ENCODE measurements around the gene ATP1B1. TPM values are rescaled to one million over a fixed set of nuclear protein-coding genes. Genes with fewer than 3 reads are reported as not detected.

Gene ATP1B1
- total and polyA plus RNA-seq, 2 experiments from 2014 or later = 51.0 to 73.4 TPM

- no peaks in the 10 kb centered on the region for H3K4me1 ChIP-seq (ENCODE audit: insufficient read depth)
- peaks cover 17% of the 10 kb centered on the region for H3K9me2 ChIP-seq (ENCODE audit: insufficient read depth)
- H4K20me1 ChIP-seq (replicated peaks; ENCODE audit: insufficient read depth) = no peaks in the 10 kb centered on the region
- no peak overlapping the region for H3K4me2 ChIP-seq
- H3K27me3 ChIP-seq (ENCODE audit: insufficient read depth) = no peaks in the 10 kb centered on the region
- no peak overlapping the region for H3K27ac ChIP-seq (ENCODE audit: low read depth)
- peaks cover 4% of the 10 kb centered on the region for H3K9me3 Mint-ChIP-seq
- ATAC-seq = no peak
- H3K4me3 ChIP-seq = no peak overlapping the region
- H3K4me3 Mint-ChIP-seq = no peak overlapping the region
- H3F3A ChIP-seq (replicated peaks; ENCODE audit: low read depth) = no peaks in the 10 kb centered on the region
- no peak for DNase-seq (ENCODE audit: low spot score)
- H3K36me3 ChIP-seq (ENCODE audit: insufficient read depth) = no peaks in the 10 kb centered on the region
- no peaks in the 10 kb centered on the region for H3K79me2 ChIP-seq (replicated peaks; ENCODE audit: insufficient read depth)
- no peaks in the 10 kb centered on the region for H3K36me3 Mint-ChIP-seq (ENCODE audit: low read depth)
- H2AFZ ChIP-seq = no peak overlapping the region
- no peaks in the 10 kb centered on the region for H3K27me3 Mint-ChIP-seq (ENCODE audit: insufficient read depth, low read depth, poor library complexity)
- no peaks in the 10 kb centered on the region for H3K4me1 Mint-ChIP-seq
- TF ChIP-seq STAT1 (IDR thresholded peaks at IDR 0.05; ENCODE audit: unreplicated experiment) (no peak), ZNF331 (CRISPR knock-in tag; IDR thresholded peaks at IDR 0.05; ENCODE audit: low read depth) (peak; percentile 94)
- TF ChIP-seq, protein P1, sequence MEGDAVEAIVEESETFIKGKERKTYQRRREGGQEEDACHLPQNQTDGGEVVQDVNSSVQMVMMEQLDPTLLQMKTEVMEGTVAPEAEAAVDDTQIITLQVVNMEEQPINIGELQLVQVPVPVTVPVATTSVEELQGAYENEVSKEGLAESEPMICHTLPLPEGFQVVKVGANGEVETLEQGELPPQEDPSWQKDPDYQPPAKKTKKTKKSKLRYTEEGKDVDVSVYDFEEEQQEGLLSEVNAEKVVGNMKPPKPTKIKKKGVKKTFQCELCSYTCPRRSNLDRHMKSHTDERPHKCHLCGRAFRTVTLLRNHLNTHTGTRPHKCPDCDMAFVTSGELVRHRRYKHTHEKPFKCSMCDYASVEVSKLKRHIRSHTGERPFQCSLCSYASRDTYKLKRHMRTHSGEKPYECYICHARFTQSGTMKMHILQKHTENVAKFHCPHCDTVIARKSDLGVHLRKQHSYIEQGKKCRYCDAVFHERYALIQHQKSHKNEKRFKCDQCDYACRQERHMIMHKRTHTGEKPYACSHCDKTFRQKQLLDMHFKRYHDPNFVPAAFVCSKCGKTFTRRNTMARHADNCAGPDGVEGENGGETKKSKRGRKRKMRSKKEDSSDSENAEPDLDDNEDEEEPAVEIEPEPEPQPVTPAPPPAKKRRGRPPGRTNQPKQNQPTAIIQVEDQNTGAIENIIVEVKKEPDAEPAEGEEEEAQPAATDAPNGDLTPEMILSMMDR (conservative IDR thresholded peaks at IDR 0.05; ENCODE audit: low read depth in 2 of 2) = no peak
- no peak overlapping the region for H3K27ac Mint-ChIP-seq
These were observed 44.3 kb upstream of the ATP1B1 start for GRCh38 chr1:169062152-169062551.

DNA sequence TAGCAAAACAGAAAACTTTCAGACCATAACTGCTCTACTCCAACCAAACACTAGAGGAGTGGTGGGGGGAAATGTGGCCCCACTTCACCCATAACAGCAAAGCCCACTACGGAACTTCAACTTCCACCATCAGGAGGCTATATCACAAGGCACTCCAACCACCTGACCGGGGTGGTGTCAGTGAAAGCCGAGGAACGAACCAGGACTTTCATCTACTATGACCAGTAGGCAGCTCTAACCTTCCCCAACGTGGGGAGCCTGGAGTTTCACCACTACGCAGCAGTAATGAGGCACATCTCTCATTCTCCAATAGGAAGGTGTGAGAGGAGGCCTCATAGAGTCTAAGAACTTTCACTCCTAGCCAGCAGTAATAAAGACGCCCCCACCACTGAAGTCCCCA, 42.4 kb upstream of the ATP1B1 start:
- no peak overlapping the region for H3K4me3 ChIP-seq
- no peaks in the 10 kb centered on the region for H3K27me3 Mint-ChIP-seq (ENCODE audit: insufficient read depth, low read depth, poor library complexity)
- H4K20me1 ChIP-seq (replicated peaks; ENCODE audit: insufficient read depth) = no peaks in the 10 kb centered on the region
- H3K4me3 Mint-ChIP-seq = no peak overlapping the region
- no peak overlapping the region for H2AFZ ChIP-seq
- no peaks in the 10 kb centered on the region for H3K4me1 Mint-ChIP-seq
- H3K79me2 ChIP-seq (replicated peaks; ENCODE audit: insufficient read depth) = no peaks in the 10 kb centered on the region
- no peaks in the 10 kb centered on the region for H3K4me1 ChIP-seq (ENCODE audit: insufficient read depth)
- no peak for ATAC-seq
- no peaks in the 10 kb centered on the region for H3F3A ChIP-seq (replicated peaks; ENCODE audit: low read depth)
- H3K9me2 ChIP-seq (ENCODE audit: insufficient read depth) = peaks cover 12% of the 10 kb centered on the region
- 0 out of 3 replicates have a peak, but pooled peaks cover 3% of the 10 kb centered on the region for H3K36me3 Mint-ChIP-seq (ENCODE audit: low read depth)
- no peaks in the 10 kb centered on the region for H3K27me3 ChIP-seq (ENCODE audit: insufficient read depth)
- H3K27ac Mint-ChIP-seq = no peak overlapping the region
- no peak overlapping the region for H3K27ac ChIP-seq (ENCODE audit: low read depth)
- DNase-seq (ENCODE audit: low spot score) = no peak
- H3K36me3 ChIP-seq (ENCODE audit: insufficient read depth) = no peaks in the 10 kb centered on the region
- no peak overlapping the region for H3K4me2 ChIP-seq
- peaks cover 12% of the 10 kb centered on the region for H3K9me3 Mint-ChIP-seq
- TF ChIP-seq STAT1 (IDR thresholded peaks at IDR 0.05; ENCODE audit: unreplicated experiment) (no peak), ZNF114 (CRISPR knock-in tag; IDR thresholded peaks at IDR 0.05) (no peak), ETS1 (IDR thresholded peaks at IDR 0.05) (no peak), ZNF331 (CRISPR knock-in tag; IDR thresholded peaks at IDR 0.05; ENCODE audit: low read depth) (no peak), EZH2 (IDR thresholded peaks at IDR 0.05; ENCODE audit: low read depth, unreplicated experiment) (no peak)
- TF ChIP-seq, protein P1 (conservative IDR thresholded peaks at IDR 0.05; ENCODE audit: low read depth in 2 of 2) = no peak
- TF ChIP-seq, protein P2, sequence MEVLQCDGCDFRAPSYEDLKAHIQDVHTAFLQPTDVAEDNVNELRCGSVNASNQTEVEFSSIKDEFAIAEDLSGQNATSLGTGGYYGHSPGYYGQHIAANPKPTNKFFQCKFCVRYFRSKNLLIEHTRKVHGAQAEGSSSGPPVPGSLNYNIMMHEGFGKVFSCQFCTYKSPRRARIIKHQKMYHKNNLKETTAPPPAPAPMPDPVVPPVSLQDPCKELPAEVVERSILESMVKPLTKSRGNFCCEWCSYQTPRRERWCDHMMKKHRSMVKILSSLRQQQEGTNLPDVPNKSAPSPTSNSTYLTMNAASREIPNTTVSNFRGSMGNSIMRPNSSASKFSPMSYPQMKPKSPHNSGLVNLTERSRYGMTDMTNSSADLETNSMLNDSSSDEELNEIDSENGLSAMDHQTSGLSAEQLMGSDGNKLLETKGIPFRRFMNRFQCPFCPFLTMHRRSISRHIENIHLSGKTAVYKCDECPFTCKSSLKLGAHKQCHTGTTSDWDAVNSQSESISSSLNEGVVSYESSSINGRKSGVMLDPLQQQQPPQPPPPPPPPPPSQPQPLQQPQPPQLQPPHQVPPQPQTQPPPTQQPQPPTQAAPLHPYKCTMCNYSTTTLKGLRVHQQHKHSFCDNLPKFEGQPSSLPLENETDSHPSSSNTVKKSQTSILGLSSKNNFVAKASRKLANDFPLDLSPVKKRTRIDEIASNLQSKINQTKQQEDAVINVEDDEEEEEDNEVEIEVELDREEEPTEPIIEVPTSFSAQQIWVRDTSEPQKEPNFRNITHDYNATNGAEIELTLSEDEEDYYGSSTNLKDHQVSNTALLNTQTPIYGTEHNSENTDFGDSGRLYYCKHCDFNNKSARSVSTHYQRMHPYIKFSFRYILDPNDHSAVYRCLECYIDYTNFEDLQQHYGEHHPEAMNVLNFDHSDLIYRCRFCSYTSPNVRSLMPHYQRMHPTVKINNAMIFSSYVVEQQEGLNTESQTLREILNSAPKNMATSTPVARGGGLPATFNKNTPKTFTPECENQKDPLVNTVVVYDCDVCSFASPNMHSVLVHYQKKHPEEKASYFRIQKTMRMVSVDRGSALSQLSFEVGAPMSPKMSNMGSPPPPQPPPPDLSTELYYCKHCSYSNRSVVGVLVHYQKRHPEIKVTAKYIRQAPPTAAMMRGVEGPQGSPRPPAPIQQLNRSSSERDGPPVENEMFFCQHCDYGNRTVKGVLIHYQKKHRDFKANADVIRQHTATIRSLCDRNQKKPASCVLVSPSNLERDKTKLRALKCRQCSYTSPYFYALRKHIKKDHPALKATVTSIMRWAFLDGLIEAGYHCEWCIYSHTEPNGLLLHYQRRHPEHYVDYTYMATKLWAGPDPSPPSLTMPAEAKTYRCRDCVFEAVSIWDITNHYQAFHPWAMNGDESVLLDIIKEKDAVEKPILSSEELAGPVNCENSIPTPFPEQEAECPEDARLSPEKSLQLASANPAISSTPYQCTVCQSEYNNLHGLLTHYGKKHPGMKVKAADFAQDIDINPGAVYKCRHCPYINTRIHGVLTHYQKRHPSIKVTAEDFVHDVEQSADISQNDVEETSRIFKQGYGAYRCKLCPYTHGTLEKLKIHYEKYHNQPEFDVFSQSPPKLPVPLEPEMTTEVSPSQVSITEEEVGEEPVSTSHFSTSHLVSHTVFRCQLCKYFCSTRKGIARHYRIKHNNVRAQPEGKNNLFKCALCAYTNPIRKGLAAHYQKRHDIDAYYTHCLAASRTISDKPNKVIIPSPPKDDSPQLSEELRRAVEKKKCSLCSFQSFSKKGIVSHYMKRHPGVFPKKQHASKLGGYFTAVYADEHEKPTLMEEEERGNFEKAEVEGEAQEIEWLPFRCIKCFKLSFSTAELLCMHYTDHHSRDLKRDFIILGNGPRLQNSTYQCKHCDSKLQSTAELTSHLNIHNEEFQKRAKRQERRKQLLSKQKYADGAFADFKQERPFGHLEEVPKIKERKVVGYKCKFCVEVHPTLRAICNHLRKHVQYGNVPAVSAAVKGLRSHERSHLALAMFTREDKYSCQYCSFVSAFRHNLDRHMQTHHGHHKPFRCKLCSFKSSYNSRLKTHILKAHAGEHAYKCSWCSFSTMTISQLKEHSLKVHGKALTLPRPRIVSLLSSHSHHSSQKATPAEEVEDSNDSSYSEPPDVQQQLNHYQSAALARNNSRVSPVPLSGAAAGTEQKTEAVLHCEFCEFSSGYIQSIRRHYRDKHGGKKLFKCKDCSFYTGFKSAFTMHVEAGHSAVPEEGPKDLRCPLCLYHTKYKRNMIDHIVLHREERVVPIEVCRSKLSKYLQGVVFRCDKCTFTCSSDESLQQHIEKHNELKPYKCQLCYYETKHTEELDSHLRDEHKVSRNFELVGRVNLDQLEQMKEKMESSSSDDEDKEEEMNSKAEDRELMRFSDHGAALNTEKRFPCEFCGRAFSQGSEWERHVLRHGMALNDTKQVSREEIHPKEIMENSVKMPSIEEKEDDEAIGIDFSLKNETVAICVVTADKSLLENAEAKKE (CRISPR knock-in tag; IDR thresholded peaks at IDR 0.05) = no peak

Data from GM23338 (cell line).